ENCODE measurements around the gene SETDB1. TPM values are rescaled to one million over a fixed set of nuclear protein-coding genes. Genes with fewer than 3 reads are reported as not detected.
"Not testable (repeated sequence)": the region's sequence is repeated elsewhere in the genome, so short reads cannot be mapped to it uniquely, and the experiment has no call there.

SETDB1 gene
- polyA plus RNA-seq (ENCODE audit: insufficient read length): 45.0 TPM

DNA sequence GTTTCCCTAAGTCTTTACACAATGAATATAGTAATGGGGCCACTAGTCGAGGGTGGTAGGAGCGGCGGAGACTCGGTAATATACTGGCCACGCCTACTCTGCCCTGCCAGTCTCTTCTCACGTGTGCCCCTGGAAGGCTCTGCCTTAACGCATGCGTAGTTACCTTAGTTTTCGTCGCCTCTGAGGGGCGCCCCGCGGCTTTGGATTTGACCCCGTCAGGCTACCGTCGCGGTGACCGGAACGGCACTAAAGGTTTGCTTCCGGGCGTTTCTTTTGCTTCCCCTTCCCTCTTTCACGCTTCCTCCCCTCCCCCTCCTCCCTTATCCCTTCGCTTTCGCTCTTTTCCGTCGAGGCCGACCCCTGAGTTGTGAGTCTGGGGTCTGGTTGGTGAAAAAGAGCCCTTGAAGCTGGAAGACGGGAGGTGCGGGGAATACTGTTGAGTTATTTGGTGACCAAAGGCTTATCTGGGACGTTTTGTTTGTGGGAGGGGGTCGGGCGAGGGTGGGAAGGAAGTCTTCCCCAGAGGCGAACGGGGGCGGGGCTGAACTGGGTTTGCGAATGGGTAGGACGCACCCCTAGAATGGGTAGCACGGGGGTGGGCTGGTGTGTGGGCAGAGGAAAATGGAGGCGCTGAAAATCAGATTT is at the start of gene SETDB1:
TSS of gene SETDB1 (plus strand) at position 267 of the 645 bp plus-strand sequence. CDS start 1,352 bp downstream, outside the sequence.
- DNase-seq: peak; percentile 94

DNA sequence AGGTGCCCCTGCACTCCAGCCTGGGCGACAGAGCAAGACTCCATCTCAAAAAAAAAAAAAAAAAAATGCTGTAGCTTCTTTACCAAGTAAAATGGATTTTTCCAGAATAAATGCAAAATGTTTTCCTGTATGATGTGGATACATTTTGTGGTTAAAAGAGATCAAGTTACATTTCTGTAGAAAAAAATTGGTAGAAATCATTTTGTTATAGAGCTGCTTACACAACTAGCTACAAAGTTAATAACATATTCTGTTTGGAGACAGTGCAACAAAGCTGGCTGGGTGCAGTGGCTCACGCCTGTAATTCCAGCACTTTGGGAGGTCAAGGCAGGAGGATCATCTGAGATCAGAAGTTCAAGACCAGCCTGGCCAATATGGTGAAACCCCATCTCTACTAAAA is 47.2 kb upstream of the SETDB1 start:
- DNase-seq: not testable (repeated sequence)

- DNase-seq: no peak
These were observed 44.7 kb upstream of the SETDB1 start for GRCh38 chr1:150881331-150882070.

DNA sequence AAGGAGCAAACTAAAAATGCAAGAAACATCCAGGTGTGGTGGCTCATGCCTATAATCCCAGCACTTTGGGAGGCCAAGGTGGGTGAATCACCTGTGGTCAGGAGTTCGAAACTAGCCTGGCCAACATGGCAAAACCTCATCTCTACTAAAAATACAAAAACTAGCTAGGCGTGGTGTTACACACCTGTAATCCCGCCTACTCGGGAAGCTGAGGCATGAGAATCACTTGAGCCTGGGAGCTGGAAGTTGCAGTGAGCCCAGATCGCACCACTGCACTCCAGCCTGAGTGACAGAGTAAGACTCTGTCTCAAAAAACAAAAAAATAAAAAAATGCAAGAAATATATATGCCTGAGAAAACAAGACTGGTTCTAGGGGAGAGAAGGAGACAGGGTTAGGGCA is 43.0 kb upstream of the SETDB1 start:
- DNase-seq: not testable (repeated sequence)

DNA sequence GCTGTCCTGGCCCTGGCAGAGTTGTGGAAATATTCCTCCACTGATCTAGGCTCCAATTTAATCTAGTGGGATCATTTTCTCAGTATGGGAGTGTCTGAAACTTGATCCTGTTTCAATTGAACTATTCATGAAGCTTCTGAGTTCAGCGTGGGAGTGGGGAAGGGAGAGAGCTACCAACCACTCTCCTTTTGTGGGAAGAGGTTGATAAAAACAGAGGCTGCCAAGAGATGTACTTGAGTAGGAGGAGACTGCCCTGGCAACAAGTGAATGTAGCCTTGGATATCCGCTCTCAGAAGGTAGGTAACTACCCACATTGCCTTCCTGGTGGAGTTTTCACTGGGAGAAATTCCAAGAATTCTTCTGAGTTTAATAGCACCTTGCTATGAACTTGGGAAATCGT is 39.1 kb upstream of the SETDB1 start, which contains the start of gene CTXND2:
TSS of gene CTXND2 (plus strand) at position 119 of the 400 bp plus-strand sequence. CDS start 25,179 bp downstream, outside the sequence.
- no peak for DNase-seq

- no peak for DNase-seq
These were observed 37.4 kb upstream of the SETDB1 start for GRCh38 chr1:150888727-150889126.

- DNase-seq: no peak
These were observed 36.1 kb upstream of the SETDB1 start for GRCh38 chr1:150890033-150890416.

DNA sequence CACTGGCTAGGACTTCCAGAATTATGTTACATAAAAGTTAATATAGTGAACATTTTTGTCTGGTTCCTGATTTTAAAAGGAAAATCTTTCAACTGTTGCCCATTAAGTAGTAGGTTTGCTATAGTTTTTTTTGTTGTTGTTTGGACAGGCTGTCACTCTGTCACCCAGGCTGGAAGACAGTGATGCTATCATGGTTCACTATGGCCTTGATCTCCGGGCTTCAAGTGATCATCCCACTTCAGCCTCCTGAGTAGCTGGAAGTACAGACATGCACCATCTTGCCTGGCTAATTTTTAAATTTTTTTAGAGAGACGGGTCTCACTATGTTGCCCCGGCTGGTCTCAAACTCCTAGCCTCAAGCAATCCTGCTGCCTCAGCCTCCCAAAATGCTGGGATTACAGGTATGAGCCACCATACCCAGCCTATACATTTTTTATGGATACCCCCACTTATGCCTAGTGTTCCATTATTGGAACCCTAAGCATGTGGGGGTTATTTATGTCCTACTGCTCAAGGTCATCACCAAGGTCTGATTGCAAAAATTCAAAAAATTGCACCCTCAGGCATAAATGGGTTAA is 32.7 kb upstream of the SETDB1 start:
- DNase-seq: no peak

GRCh38 chr1:150895618-150896017 is 30.5 kb upstream of the SETDB1 start:
- no peak for DNase-seq

DNA sequence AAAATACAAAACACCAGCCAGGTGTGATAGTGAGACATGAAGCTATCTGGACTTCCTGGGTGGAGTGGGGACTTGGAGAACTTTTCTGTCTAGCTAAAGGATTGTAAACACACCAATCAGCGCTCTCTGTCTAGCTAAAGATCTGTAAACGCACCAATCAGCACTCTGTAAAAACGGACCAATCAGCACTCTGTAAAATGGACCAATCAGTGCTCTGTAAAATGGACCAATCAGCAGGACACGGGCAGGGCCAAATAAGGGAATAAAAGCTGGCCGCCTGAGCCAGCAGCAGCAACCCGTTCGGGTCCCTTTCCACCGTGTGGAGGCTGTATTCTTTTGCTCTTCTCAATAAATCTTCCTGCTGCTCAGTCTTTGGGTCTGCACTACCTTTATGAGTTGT is 26.4 kb upstream of the SETDB1 start:
- not testable (repeated sequence) for DNase-seq

DNA sequence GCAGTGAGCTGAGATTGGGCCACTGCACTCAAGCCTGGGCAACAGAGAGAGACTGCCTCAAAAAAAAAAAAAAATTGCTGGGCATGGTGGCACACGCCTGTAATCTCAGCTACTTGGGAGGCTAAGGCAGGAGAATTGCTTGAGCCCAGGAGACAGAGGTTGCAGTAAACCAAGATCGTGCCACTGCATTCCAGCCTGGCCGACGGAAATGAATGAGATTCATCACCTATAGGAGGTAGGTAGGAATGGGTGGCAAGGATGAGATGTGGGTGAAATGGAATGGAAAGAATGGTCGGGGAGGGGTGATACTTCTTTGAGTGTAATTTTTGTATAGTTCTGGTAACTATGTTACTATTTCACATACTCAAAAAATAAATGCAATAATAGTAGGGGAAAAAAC is 23.8 kb upstream of the SETDB1 start:
- no peak for DNase-seq

DNA sequence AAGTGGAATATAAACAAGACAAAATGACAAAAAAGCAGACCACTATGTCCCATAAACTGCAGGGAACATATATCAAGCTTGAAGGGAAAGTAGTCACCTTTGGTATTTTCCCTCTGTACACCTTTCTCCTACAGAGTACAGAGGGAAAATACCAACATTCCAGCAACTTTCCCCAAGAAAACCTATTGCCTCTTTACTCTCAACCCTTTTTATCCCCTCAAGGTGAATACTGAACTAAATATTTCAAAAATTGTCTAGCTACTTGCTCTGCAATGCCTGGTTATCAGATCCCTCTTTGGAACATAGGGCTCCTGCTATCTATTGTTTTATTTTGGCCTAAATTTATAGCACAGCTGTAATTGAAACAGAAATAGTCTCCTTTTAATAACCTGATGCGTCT is 23.4 kb upstream of the SETDB1 start:
- no peak for DNase-seq

GRCh38 chr1:150905301-150905700 is 20.9 kb upstream of the SETDB1 start:
- no peak for DNase-seq

DNA sequence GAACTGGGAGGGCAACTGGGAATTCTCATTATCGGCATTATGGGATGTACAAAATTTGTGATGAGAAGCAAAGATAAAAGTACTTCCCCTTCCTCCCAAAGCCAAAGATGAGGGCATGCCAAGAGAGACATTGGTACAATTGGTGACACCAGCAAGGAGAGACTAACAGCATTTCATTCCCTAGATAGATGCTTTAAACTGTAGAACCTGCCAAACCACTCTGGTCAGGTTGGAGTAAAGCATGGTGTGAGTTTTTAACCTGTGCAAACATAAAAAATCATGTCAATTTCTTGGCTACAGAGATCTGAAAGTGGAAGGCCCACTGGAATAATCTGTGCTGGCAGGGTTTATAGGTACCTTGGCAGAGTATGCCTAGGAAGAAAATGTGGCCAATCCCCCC is 19.8 kb upstream of the SETDB1 start:
- DNase-seq: no peak

DNA sequence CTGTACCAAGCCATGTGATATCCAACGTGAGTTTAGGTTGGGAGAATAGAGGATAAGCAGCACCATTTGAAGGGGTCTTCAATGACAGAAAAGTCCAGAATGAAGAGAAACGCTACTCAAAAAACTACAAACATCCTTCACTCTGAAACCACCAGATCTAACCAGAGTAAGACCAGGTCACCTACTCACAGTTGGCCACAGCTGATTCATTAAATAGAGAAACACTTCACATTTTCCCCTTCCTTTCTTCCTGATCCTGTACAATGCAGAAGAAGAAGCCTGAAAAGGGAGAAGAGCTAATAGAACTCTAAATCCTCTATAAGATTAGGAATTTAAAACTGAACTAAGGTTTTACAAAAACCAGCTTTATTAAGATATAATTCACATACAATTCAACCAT is 19.4 kb upstream of the SETDB1 start:
- no peak for DNase-seq

- no peak for DNase-seq
These were observed 16.5 kb upstream of the SETDB1 start for GRCh38 chr1:150909585-150910180.

DNA sequence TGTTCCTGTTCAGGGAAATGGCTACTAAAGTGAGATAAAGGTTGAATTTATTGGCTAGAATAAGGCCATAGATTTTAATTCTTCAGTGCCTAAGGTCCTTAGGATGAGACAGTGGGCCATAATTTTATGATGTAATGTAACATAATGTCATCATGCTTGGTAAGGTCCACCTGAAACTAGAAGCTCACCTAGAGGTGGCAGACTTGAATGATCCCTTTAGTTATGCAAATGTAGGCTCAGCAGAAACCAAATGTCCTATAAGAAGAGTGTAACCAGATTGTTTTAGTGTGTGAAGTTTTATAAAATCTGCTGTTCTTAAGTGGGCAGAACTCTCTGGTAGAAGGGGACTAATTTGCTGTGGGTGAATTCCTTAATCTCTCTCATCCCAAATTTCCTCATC is 13.5 kb upstream of the SETDB1 start:
- DNase-seq: no peak

- no peak for DNase-seq
These were observed 8.8 kb upstream of the SETDB1 start for GRCh38 chr1:150917387-150917786.

GRCh38 chr1:150922519-150922975 is 3.6 kb upstream of the SETDB1 start:
- DNase-seq: peak; percentile 31

GRCh38 chr1:150925080-150925479 is 1.1 kb upstream of the SETDB1 start:
- DNase-seq: no peak

- DNase-seq: no peak
These were observed 1.5 kb downstream of the SETDB1 start for GRCh38 chr1:150927624-150928023.

GRCh38 chr1:150928286-150928685 is 2.1 kb downstream of the SETDB1 start:
- no peak for DNase-seq

DNA sequence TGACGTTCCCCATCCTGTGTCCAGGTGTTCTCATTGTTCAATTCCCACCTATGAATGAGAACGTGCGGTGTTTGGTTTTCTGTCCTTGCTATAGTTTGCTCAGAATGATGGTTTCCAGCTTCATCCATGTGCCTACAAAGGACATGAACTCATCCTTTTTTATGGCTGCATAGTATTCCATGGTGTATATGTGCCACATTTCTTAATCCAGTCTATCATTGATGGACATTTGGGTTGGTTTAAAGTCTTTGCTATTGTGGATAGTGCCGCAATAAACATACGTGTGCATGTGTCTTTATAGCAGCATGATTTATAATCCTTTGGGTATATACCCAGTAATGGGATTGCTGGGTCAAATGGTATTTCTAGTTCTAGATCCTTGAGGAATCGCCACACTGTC is 2.6 kb downstream of the SETDB1 start:
- not testable (repeated sequence) for DNase-seq
